Kidney (tissue), 14 donors: ENCODE results near the gene ZNF865. TPM values are rescaled to one million over a fixed set of nuclear protein-coding genes. Genes with fewer than 3 reads are reported as not detected.

Experiments used
- DNase-seq, 5 donors: peaks; one replicate each; pipeline ENCODE4 v3.0.0-alpha.2; 2013 to 2020
- FAIRE-seq: peaks from 2 replicates; lab custom pipeline; 2012; peaks lifted over from hg19 to GRCh38; lab: Jason Lieb, UNC
- H3K27ac ChIP-seq, 2 donors: one replicate each; pipeline ENCODE4 v1.7.0; 2013; ENCODE audit warnings: low read depth in 2 of 2, low read length in 2 of 2, inconsistent platforms in 1 of 2
- H3K27me3 ChIP-seq: one replicate; pipeline ENCODE4 v1.7.1; 2013; ENCODE audit warnings: low read length, inconsistent platforms; ENCODE audit not compliant: control insufficient read depth, insufficient read depth
- H3K36me3 ChIP-seq, 3 donors: one replicate each; pipeline versions ENCODE4 v1.7.0 to v1.7.1; 2013; ENCODE audit warnings: low read length in 3 of 3, control low read depth in 1 of 3, inconsistent platforms in 1 of 3; ENCODE audit not compliant: insufficient read depth in 3 of 3, control insufficient read depth in 2 of 3
- H3K4me1 ChIP-seq, 3 donors: one replicate each; pipeline versions ENCODE4 v1.7.0 to v1.7.1; 2013; ENCODE audit warnings: low read length in 3 of 3, inconsistent platforms in 1 of 3, low read depth in 1 of 3; ENCODE audit not compliant: control insufficient read depth in 2 of 3, insufficient read depth in 2 of 3
- H3K4me3 ChIP-seq, 3 donors: one replicate each; pipeline versions ENCODE4 v1.7.0 to v1.8.1; 2013; ENCODE audit warnings: low read length in 3 of 3, control low read depth in 1 of 3, inconsistent platforms in 1 of 3
- H3K9ac ChIP-seq, 3 donors: one replicate each; pipeline versions ENCODE4 v1.7.0 to v1.7.1; 2013; ENCODE audit warnings: low read length in 3 of 3, control low read depth in 1 of 3, inconsistent platforms in 1 of 3
- H3K9me3 ChIP-seq, 3 donors: one replicate each; pipeline versions ENCODE4 v1.7.0 to v1.7.1; 2013; ENCODE audit warnings: low read length in 3 of 3, control low read depth in 1 of 3, inconsistent platforms in 1 of 3; ENCODE audit not compliant: control insufficient read depth in 2 of 3, insufficient read depth in 1 of 3
- intact Hi-C: fragments of 100-400 bp; cut with DNase I; formaldehyde crosslinking; loops from one replicate; pipeline ENCODE4 v1.11.1; 2022
- polyA plus RNA-seq: library from polyadenylated mRNA; stranded (reverse); fragments of 350-450 nt; fragmentation: Illumina TruSeq; extraction: RNeasy Lipid Tissue Mini Kit (QIAGEN cat#74804); gene quantifications from one replicate; pipeline ENCODE4 v1.2.3, GENCODE V29; 2014; ENCODE audit warnings: low read depth, low replicate concordance; ENCODE audit not compliant: insufficient read depth
- total RNA-seq: library from RNA; stranded (reverse); fragmentation: NEBNext Ultra II Directional; extraction: Animal tissue kit (Norgen Biotek cat#: 25700); gene quantifications from one replicate; pipeline ENCODE4 v1.2.1, GENCODE V29; 2021
- TF ChIP-seq, protein P1 (sequence below): IDR thresholded peaks from 3 replicates; pipeline ENCODE4 v1.5.1; 2012; ENCODE audit warnings: mild to moderate bottlenecking, moderate library complexity, borderline replicate concordance; ENCODE audit not compliant: insufficient read depth; ENCODE audit errors: extremely low read depth
- donor health status: control.
- donor health status: control.
- donor health status: control.
- donor health status: control.
- donor health status: control.
- donor health status: DM: yes; HTN: yes; CAD: no.
- donor health status: Normal renal cell carcinoma (clear cell type).

The ZNF865 gene
- total and polyA plus RNA-seq, 2 donors from 2014 or later: 5.8 to 17.4 TPM

DNA sequence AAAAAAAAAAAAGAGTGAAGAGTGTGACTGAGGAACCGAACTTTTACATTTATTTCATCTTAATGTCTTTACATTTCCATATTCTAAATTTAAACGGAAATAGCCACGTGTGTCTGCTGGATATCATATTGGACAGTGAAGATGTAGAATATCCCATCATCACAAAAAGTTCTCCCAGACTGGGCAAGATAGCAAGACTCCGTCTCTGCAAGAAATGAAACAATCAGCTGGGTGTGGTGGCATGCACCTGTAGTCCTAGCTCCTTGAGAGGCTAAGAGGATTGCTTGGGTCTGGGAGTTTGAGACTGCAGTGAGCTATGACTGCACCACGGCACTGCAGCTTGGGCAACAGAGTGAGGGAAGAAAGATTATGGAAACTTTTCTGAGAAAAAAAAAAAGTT lies 28.7 kb upstream of the ZNF865 start:
- Histone ChIP-seq H3K9me3 (no peaks in the 10 kb centered on the region), H3K9ac (no peak overlapping the region), H3K27me3 (no peaks in the 10 kb centered on the region), H3K4me3 (no peak overlapping the region), H3K27ac (no peak overlapping the region), H3K36me3 (peaks cover 0 to 8% (median 0%) of the 10 kb centered on the region in 3 donors), H3K4me1 (peaks cover 3 to 11% (median 6%) of the 10 kb centered on the region in 3 donors)
- DNase-seq (no peak), FAIRE-seq (no peak)
- intact Hi-C loops: no loop called here
- TF ChIP-seq, protein P1, sequence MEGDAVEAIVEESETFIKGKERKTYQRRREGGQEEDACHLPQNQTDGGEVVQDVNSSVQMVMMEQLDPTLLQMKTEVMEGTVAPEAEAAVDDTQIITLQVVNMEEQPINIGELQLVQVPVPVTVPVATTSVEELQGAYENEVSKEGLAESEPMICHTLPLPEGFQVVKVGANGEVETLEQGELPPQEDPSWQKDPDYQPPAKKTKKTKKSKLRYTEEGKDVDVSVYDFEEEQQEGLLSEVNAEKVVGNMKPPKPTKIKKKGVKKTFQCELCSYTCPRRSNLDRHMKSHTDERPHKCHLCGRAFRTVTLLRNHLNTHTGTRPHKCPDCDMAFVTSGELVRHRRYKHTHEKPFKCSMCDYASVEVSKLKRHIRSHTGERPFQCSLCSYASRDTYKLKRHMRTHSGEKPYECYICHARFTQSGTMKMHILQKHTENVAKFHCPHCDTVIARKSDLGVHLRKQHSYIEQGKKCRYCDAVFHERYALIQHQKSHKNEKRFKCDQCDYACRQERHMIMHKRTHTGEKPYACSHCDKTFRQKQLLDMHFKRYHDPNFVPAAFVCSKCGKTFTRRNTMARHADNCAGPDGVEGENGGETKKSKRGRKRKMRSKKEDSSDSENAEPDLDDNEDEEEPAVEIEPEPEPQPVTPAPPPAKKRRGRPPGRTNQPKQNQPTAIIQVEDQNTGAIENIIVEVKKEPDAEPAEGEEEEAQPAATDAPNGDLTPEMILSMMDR: no peak

DNA sequence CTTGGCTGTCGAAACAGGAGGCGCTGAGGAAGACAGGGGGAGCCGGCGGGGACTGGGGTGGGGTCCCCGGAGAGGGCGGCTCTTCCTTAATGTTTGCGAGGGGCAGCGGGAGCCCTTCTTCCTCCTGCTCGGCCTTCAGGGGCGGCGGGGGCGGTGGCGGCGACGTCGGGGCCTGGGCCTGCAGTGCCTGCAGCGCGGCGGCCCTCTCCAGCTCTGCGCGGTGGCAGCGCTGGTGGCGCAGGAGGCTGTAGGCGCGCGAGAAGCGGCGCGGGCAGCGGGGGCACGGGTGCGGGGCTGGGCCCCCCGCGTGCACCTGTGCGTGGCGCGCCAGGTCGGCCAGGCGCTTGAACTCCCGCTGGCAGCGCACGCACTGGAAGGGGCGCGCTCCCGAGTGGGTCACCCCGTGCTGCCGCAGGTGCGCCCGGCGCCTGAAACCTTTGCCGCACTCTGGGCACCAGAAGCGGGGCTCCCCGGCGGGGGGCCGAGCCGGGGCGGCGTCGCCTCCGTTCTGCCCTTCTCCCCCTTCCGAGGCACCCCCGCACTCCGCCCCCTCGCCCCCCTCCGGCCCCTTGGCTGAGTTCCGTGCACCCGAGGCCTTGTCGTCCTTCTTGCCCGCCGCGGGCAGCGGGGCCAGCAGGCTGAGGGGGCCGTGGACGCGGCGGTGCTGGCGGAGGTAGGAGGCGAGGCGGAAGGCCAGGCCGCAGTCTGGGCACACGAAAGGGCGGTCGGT lies 27.3 kb upstream of the ZNF865 start:
- DNase-seq: peak in 1 of 5 donors; percentile 77
- TF ChIP-seq, protein P1: no peak
- FAIRE-seq: no peak
- Histone ChIP-seq H3K36me3 (peaks cover 0 to 8% (median 0%) of the 10 kb centered on the region in 3 donors), H3K4me3 (no peak overlapping the region), H3K4me1 (peaks cover 3 to 11% (median 6%) of the 10 kb centered on the region in 3 donors), H3K9ac (no peak overlapping the region), H3K9me3 (no peaks in the 10 kb centered on the region), H3K27ac (no peak overlapping the region), H3K27me3 (no peaks in the 10 kb centered on the region)
- intact Hi-C loops: no loop called here

DNA sequence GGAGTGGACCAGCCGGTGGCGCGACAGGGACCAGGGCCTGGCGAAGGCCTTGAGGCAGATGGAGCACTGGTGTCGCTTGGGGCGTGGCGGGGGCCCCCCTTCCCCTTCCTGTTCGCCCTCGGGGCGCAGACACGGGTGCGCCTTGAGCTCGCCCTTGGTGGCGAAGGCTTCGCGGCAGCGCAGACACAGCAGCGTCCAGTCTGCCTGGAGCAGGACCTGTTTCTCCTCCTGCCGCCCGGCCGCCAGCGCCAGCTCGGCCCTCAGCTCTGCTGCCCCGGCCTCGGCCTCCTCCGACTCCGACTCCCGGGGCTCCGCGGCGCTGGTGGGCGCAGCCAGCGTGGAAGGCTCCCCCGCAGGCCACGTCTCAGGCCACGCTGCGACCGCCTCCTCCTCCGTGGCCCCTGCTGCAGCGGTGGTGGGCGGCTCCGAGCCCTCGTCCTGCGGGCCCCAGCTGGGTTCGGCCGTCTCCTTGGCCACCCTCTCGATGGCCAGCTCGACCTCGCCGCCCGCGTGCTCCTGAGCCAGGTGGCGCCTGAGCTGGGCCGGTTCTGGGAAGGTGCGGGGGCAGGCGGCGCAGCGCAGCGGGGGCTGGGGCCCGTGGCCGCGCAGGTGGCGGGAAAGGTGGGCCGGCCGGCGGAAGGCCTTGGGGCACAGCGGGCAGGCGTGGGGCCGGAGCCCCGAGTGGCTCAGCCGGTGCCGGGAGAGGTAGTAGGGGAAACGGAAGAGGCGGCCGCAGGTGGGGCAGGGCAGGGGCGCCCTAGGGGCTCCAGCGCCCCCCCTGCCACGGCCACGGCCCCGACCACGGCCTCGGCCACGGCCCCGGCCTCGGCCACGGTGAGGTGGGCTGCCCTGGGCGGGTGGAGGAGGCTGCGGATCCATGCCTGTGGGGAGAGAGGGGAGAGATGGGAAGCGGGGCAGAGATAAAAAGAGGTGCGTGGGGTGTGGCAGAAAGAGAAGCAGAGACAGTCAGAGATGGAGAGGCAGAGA lies 26.4 kb upstream of the ZNF865 start:
- peak overlapping the region; percentile 30 to 87 (median 75) for H3K4me3 ChIP-seq
- no peak overlapping the region for H3K27ac ChIP-seq
- TF ChIP-seq, protein P1: no peak
- intact Hi-C loops: no loop called here
- DNase-seq (peak in 1 of 5 donors; percentile 75), FAIRE-seq (no peak)
- peaks cover 3 to 11% (median 6%) of the 10 kb centered on the region in 3 donors for H3K4me1 ChIP-seq
- H3K9ac ChIP-seq: peak overlapping the region in 2 of 3 donors; percentile 77 to 79
- no peaks in the 10 kb centered on the region for H3K9me3 ChIP-seq
- peaks cover 0 to 8% (median 0%) of the 10 kb centered on the region in 3 donors for H3K36me3 ChIP-seq
- no peaks in the 10 kb centered on the region for H3K27me3 ChIP-seq
